Left ventricle myocardium inferior (tissue), 1 donor: ENCODE results near the gene SETD3. TPM values are rescaled to one million over a fixed set of nuclear protein-coding genes. Genes with fewer than 3 reads are reported as not detected.
A peak's percentile ranks its signal among the peaks of the same experiment; 100 is the strongest.

Experiments
- DNase-seq: peaks from one replicate; pipeline ENCODE4 v3.0.0-alpha.2; 2020
- H3K27ac ChIP-seq: fragments of 200-600 bp; replicated peaks from 2 replicates; pipeline ENCODE4 v1.8.0; 2021
- H3K27me3 ChIP-seq: fragments of 200-600 bp; 2 replicates; pipeline ENCODE4 v1.8.0; 2021; ENCODE audit warnings: low read depth
- H3K36me3 ChIP-seq: fragments of 200-600 bp; 2 replicates; pipeline ENCODE4 v1.8.0; 2021
- H3K4me1 ChIP-seq: fragments of 200-600 bp; 2 replicates; pipeline ENCODE4 v1.8.0; 2021
- H3K4me3 ChIP-seq: fragments of 200-600 bp; 2 replicates; pipeline ENCODE4 v1.8.0; 2021; ENCODE audit warnings: mild to moderate bottlenecking, moderate library complexity
- H3K9me3 ChIP-seq: fragments of 200-600 bp; replicated peaks from 2 replicates; pipeline ENCODE4 v1.8.0; 2021
- CTCF ChIP-seq: fragments of 200-600 bp; IDR thresholded peaks from 2 replicates; pipeline ENCODE4 v1.8.0; 2021; ENCODE audit warnings: antibody characterized with exemption, mild to moderate bottlenecking, borderline replicate concordance
- intact Hi-C: fragments of 100-400 bp; cut with micrococcal nuclease; formaldehyde crosslinking; loops from one replicate; pipeline ENCODE4 v1.11.0; 2022
- total RNA-seq: library from RNA; stranded (reverse); fragmentation: NEBNext Ultra II Directional; extraction: Animal tissue kit (Norgen Biotek cat#: 25700); gene quantifications from one replicate; pipeline ENCODE4 v1.2.1, GENCODE V29; 2021
- donor health status: DM: no; HTN: yes; CAD: no; lungs with severe emphysema.

SETD3 gene
- total RNA-seq, 1 donor from 2014 or later = 101 TPM

- no peak for DNase-seq
- peaks cover 98% of the 10 kb centered on the region for H3K36me3 ChIP-seq
- H3K9me3 ChIP-seq = no peaks in the 10 kb centered on the region
- intact Hi-C loops = no loop called here
- H3K27ac ChIP-seq = no peak overlapping the region
- no peak for TF ChIP-seq CTCF
- peaks cover 13% of the 10 kb centered on the region for H3K4me1 ChIP-seq
- H3K27me3 ChIP-seq = no peaks in the 10 kb centered on the region
- H3K4me3 ChIP-seq = no peak overlapping the region
These were observed 17.2 kb upstream of the SETD3 start for GRCh38 chr14:99497894-99498293.

- H3K27ac ChIP-seq = no peak overlapping the region
- H3K4me3 ChIP-seq = no peak overlapping the region
- peaks cover 13% of the 10 kb centered on the region for H3K4me1 ChIP-seq
- intact Hi-C loops = no loop called here
- H3K27me3 ChIP-seq = no peaks in the 10 kb centered on the region
- H3K9me3 ChIP-seq = no peaks in the 10 kb centered on the region
- H3K36me3 ChIP-seq = peaks cover 96% of the 10 kb centered on the region
- DNase-seq = no peak
- TF ChIP-seq CTCF = no peak
These were observed 16.7 kb upstream of the SETD3 start for GRCh38 chr14:99497341-99497740.

GRCh38 chr14:99484106-99484505 is 3.4 kb upstream of the SETD3 start:
- H3K4me1 ChIP-seq = peaks cover 90% of the 10 kb centered on the region
- no peaks in the 10 kb centered on the region for H3K36me3 ChIP-seq
- no peak overlapping the region for H3K4me3 ChIP-seq
- no peaks in the 10 kb centered on the region for H3K9me3 ChIP-seq
- H3K27me3 ChIP-seq = no peaks in the 10 kb centered on the region
- no peak overlapping the region for H3K27ac ChIP-seq
- TF ChIP-seq CTCF = no peak
- intact Hi-C loops = no loop called here
- no peak for DNase-seq

GRCh38 chr14:99481745-99482099 is 1.1 kb upstream of the SETD3 start:
- DNase-seq = no peak
- intact Hi-C loops = no loop called here
- no peaks in the 10 kb centered on the region for H3K9me3 ChIP-seq
- H3K4me3 ChIP-seq = peak overlapping the region; percentile 92
- peak overlapping the region; percentile 95 for H3K27ac ChIP-seq
- no peaks in the 10 kb centered on the region for H3K27me3 ChIP-seq
- peaks cover 82% of the 10 kb centered on the region for H3K4me1 ChIP-seq
- no peak for TF ChIP-seq CTCF
- no peaks in the 10 kb centered on the region for H3K36me3 ChIP-seq

DNA sequence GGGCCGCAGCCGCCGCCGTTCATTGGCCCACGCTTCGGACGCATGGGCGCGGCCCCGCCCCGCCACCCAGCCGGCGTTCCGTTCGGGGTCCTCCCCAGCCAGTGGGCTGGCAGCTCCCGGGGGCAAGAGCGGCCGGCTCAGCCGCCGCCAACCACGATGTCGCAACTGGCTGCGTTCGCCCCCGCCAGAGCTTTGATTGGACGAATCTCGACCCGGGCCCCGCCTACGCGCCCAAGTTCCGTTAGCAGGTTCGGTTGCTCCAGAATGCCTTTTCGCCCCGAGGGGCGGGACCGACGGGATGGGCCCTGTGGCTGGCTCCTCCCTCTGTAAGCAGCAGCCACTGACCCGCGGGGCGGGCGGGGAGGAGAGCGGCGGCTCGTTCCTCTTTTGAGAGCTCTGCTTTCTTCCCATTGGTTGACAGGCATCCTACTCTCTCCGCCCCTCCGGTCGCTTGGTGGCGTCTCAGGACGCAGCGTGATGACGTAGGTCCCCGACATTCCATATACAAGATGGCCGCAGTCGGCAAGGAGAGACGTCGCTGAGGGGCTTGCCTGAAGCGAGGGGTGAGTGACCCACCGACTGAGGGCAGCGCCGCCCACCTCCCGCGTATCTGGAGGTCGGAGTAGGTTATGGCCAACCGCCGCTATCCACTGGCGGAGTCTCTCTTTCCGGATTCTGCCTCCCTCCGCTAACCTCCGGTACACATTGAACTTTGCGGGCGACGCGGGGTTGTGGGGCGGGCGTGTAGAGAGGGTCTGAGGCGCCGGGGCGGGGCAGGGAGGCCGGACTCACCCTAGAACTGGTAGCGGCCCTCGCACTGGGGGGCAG is 472 bp upstream of the SETD3 start, which contains the start of gene CCNK:
TSS of gene CCNK (plus strand) at position 493 of the 828 bp plus-strand sequence. CDS start 11,269 bp downstream, outside the sequence.
- no peak for TF ChIP-seq CTCF
- Histone ChIP-seq H3K4me1 (peaks cover 76% of the 10 kb centered on the region), H3K36me3 (no peaks in the 10 kb centered on the region), H3K4me3 (peak within 1 kb of the TSS; percentile 92), H3K27ac (peak within 1 kb of the TSS; percentile 95), H3K27me3 (no peaks in the 10 kb centered on the region), H3K9me3 (no peaks in the 10 kb centered on the region)
- intact Hi-C loops = no loop called here
- DNase-seq = peak; percentile 100
